SK-N-SH (cell line): ENCODE results near the gene ADGRD2. TPM values are rescaled to one million over a fixed set of nuclear protein-coding genes. Genes with fewer than 3 reads are reported as not detected.
A peak's percentile ranks its signal among the peaks of the same experiment; 100 is the strongest.

Experiments used
- CTCF ChIA-PET: fragments of 300-600, 350-600 bp; formaldehyde crosslinking; extraction: SDS; loops from one replicate; lab custom pipeline; 2021; lab: Yijun Ruan, JAX
- POLR2A ChIA-PET: fragments of 350-600 bp; sonication (Branson Sonifier 250); formaldehyde crosslinking; extraction: SDS; loops from one replicate; lab custom pipeline; 2020; ENCODE audit warnings: antibody characterized with exemption, inconsistent platforms; lab: Yijun Ruan, JAX
- DNase-seq: peaks from one replicate; pipeline ENCODE4 v3.0.0; 2012
- H2AFZ ChIP-seq: fragments of 200-600 bp; sonication (generic); 2 replicates; pipeline ENCODE4 v1.8.1; 2016; ENCODE audit warnings: antibody characterized with exemption, mild to moderate bottlenecking, low read depth
- H3F3A ChIP-seq: fragments of 200-600 bp; sonication (generic); replicated peaks from 2 replicates; pipeline ENCODE3; 2016; ENCODE audit warnings: antibody characterized with exemption, mild to moderate bottlenecking; ENCODE audit not compliant: insufficient read depth
- H3K27ac ChIP-seq, 2 experiments: fragments of 200-500 bp in 1 of 2; fragments of 200-600 bp in 1 of 2; sonication (Bioruptor generic) in 1 of 2; sonication (generic), shearing (Covaris generic) in 1 of 2; 2 replicates each; pipeline versions ENCODE4 v1.5.1 to v1.6.1; 2014 to 2016; ENCODE audit warnings: low read depth in 2 of 2, inconsistent platforms in 1 of 2, low read length in 1 of 2, mild to moderate bottlenecking in 1 of 2, mixed read lengths in 1 of 2
- H3K27me3 ChIP-seq: fragments of 200-600 bp; sonication (generic), shearing (Covaris generic); 2 replicates; pipeline ENCODE4 v1.6.1; 2016; ENCODE audit warnings: mixed run types; ENCODE audit not compliant: insufficient read depth
- H3K36me3 ChIP-seq, 2 experiments: fragments of 200-500 bp in 1 of 2; fragments of 200-600 bp in 1 of 2; sonication (Bioruptor generic) in 1 of 2; sonication (generic) in 1 of 2; replicated peaks in 1 of 2; 2 replicates each; pipeline versions ENCODE3 to v1.5.1; 2014 to 2016; ENCODE audit warnings: low read length in 1 of 2, mild to moderate bottlenecking in 1 of 2; ENCODE audit not compliant: insufficient read depth in 2 of 2, control insufficient read depth in 1 of 2
- H3K4me1 ChIP-seq, 2 experiments: fragments of 200-500 bp in 1 of 2; fragments of 200-600 bp in 1 of 2; sonication (Bioruptor generic) in 1 of 2; sonication (generic), shearing (Covaris generic) in 1 of 2; 2 replicates each; pipeline versions ENCODE4 v1.5.1 to v1.6.1; 2014 to 2016; ENCODE audit warnings: low read depth in 1 of 2, low read length in 1 of 2, mixed run types in 1 of 2; ENCODE audit not compliant: insufficient read depth in 2 of 2, control insufficient read depth in 1 of 2
- H3K4me2 ChIP-seq: fragments of 200-600 bp; sonication (generic), shearing (Covaris generic); 2 replicates; pipeline ENCODE4 v1.6.1; 2017; ENCODE audit warnings: mixed run types
- H3K4me3 ChIP-seq, 2 experiments: fragments of 200-500 bp in 1 of 2; fragments of 200-600 bp in 1 of 2; sonication (Bioruptor generic) in 1 of 2; sonication (generic), shearing (Covaris generic) in 1 of 2; 2 replicates each; pipeline versions ENCODE4 v1.5.1 to v1.8.1; 2014 to 2016; ENCODE audit warnings: low read depth in 2 of 2, inconsistent platforms in 1 of 2, low read length in 1 of 2, mild to moderate bottlenecking in 1 of 2, mixed read lengths in 1 of 2, moderate library complexity in 1 of 2
- H3K79me2 ChIP-seq: fragments of 200-600 bp; sonication (generic); 2 replicates; pipeline ENCODE4 v1.8.1; 2017; ENCODE audit warnings: mild to moderate bottlenecking; ENCODE audit not compliant: insufficient read depth
- H3K9ac ChIP-seq: fragments of 200-600 bp; sonication (generic); 2 replicates; pipeline ENCODE4 v1.6.1; 2017; ENCODE audit warnings: mixed run types
- H3K9me2 ChIP-seq: fragments of 200-600 bp; sonication (generic); 2 replicates; pipeline ENCODE4 v1.6.1; 2017; ENCODE audit warnings: mixed run types
- H3K9me3 ChIP-seq: fragments of 200-600 bp; sonication (generic); 2 replicates; pipeline ENCODE4 v1.6.1; 2017; ENCODE audit warnings: mixed run types, mild to moderate bottlenecking, moderate library complexity
- H4K20me1 ChIP-seq: fragments of 200-600 bp; sonication (generic); 2 replicates; pipeline ENCODE4 v1.6.1; 2017; ENCODE audit warnings: mild to moderate bottlenecking, mixed run types; ENCODE audit not compliant: insufficient read depth
- CHD2 ChIP-seq: fragments of 150-350 bp; IDR thresholded peaks from 2 replicates; pipeline ENCODE4 v1.6.1; 2018; ENCODE audit warnings: low read length; ENCODE audit not compliant: partially characterized antibody
- EZH2phosphoT487 ChIP-seq: fragments of 200-600 bp; sonication (generic); IDR thresholded peaks from 2 replicates; pipeline ENCODE4 v1.6.1; 2017; ENCODE audit warnings: low read depth, mixed run types, mild to moderate bottlenecking, antibody characterized with exemption, moderate library complexity, borderline replicate concordance
- FOXJ3 ChIP-seq: sonication (generic); formaldehyde crosslinking; IDR thresholded peaks from 2 replicates; pipeline ENCODE4 v1.5.1; 2020; ENCODE audit warnings: mild to moderate bottlenecking, missing genetic modification reagents
- FOXM1 ChIP-seq: IDR thresholded peaks from 2 replicates; pipeline ENCODE4 v1.4.0; 2012; ENCODE audit warnings: low read depth, mild to moderate bottlenecking
- GABPA ChIP-seq: IDR thresholded peaks from 2 replicates; pipeline ENCODE4 v1.4.0; 2012; ENCODE audit warnings: low read depth, mild to moderate bottlenecking
- JUND ChIP-seq: IDR thresholded peaks from 2 replicates; pipeline ENCODE4 v1.4.0; 2012
- MEF2A ChIP-seq: IDR thresholded peaks from 2 replicates; pipeline ENCODE4 v1.4.0; 2012; ENCODE audit warnings: low read depth, borderline replicate concordance
- MXI1 ChIP-seq: IDR thresholded peaks from 2 replicates; pipeline ENCODE4 v1.6.1; 2012; ENCODE audit warnings: mild to moderate bottlenecking, low read depth, low read length, improper control_type of control experiment
- NFIC ChIP-seq: IDR thresholded peaks from 2 replicates; pipeline ENCODE4 v1.4.0; 2012; ENCODE audit warnings: borderline replicate concordance
- NRF1 ChIP-seq: IDR thresholded peaks from 2 replicates; pipeline ENCODE4 v1.6.1; 2012; ENCODE audit warnings: low read depth, mild to moderate bottlenecking, low read length
- RAD21 ChIP-seq: IDR thresholded peaks from 2 replicates; pipeline ENCODE4 v1.6.1; 2012; ENCODE audit warnings: mild to moderate bottlenecking, low read length
- RCOR1 ChIP-seq: fragments of 150-350 bp; IDR thresholded peaks from 2 replicates; pipeline ENCODE4 v1.6.1; 2017; ENCODE audit warnings: antibody characterized with exemption, low read length
- RXRA ChIP-seq: IDR thresholded peaks from 2 replicates; pipeline ENCODE4 v1.4.0; 2012; ENCODE audit warnings: low read depth, mild to moderate bottlenecking, borderline replicate concordance
- SIN3A ChIP-seq: IDR thresholded peaks from 2 replicates; pipeline ENCODE4 v1.6.1; 2012; ENCODE audit warnings: low read depth, mild to moderate bottlenecking, low read length, moderate library complexity, borderline replicate concordance
- TAF1 ChIP-seq: IDR thresholded peaks from 2 replicates; pipeline ENCODE4 v1.6.1; 2012; ENCODE audit warnings: low read depth, mild to moderate bottlenecking, low read length, moderate library complexity, borderline replicate concordance
- TCF12 ChIP-seq: IDR thresholded peaks from 2 replicates; pipeline ENCODE4 v1.4.0; 2012
- YY1 ChIP-seq: IDR thresholded peaks from 2 replicates; pipeline ENCODE4 v1.4.0; 2012; ENCODE audit warnings: low read depth, mild to moderate bottlenecking
- WGBS: methylation state at CpG from one replicate; pipeline ENCODE4 v1.1.6; 2017; ENCODE audit warnings: low lambda C conversion rate; 5-methylcytosine and 5-hydroxymethylcytosine counted together
- polyA plus RNA-seq, 3 experiments: library from polyadenylated mRNA; depleted of rRNA; stranded (reverse); fragments of >200 nt; gene quantifications; 2 replicates each; pipeline ENCODE4 v1.2.3, GENCODE V29; 2012
- TF ChIP-seq, protein P1 (sequence below): IDR thresholded peaks from 2 replicates; pipeline ENCODE4 v1.6.1; 2012; ENCODE audit warnings: mild to moderate bottlenecking, low read depth, low read length, moderate library complexity
- TF ChIP-seq, protein P2 (sequence below): fragments of 200-600 bp; sonication (generic); IDR thresholded peaks from 2 replicates; pipeline ENCODE4 v1.6.1; 2017; ENCODE audit warnings: antibody characterized with exemption, mild to moderate bottlenecking, moderate library complexity
- TF ChIP-seq, protein P3 (sequence below): IDR thresholded peaks from 2 replicates; pipeline ENCODE4 v1.4.0; 2012; ENCODE audit warnings: low read depth, borderline replicate concordance

ADGRD2 gene
- polyA plus RNA-seq, 1 of the 3 experiments (the other 2 are of a cell fraction) = 0.05 TPM

DNA sequence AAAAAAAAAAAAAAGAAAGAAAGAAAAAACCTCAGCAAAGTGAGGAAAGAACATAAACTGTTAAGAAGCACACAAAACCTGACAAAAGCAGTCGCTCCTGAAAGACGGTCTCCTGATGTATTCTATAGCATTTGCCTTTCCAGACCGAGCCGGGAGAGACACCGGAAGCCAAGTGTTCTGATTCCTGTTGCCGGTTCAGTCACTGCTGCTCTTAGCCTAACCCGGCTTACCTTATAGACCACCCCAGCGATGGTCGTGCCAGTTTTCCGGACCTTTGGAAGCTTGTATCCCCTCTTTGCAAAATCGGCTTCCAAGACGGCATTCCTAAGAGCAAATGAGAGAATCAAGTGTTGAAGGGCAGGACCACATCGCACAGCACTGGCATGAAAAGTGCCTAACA lies 35.6 kb upstream of the ADGRD2 start:
- no peaks in the 10 kb centered on the region for H3K9me2 ChIP-seq

DNA sequence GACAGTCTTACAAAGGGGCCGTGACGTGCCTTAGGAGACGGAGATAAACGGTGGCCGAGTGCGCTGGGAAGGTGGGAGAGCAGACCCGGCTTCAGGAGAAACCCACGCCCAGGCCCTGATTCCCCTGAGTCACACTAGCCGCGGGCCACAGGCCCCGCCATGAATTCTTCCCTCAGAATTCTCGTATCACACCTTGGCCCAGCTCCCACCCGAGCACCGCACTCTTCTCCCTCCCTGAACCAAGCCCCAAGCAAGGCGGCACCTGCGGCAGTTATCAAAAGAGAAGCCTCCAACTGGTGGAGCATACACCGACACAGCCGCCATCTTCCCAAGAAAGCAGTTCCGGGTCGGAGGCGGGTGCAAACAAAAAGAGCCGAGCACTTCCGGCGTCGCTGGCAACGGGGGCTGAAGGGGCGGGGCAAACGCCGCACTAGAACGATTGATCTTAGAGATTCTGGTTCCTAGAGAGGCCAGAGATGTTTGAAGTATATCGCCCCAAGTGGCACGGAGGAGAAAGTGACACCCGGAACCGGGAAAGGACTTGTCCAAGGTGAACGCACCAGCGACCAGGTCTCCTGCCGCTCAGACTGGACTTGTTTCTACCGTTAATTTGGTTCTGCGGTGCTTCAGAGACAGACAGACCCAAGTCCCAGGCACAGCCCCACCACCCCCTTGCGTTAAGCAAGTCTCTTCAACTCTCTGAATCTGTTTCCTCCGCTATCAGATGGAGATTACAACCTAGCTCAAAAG lies 35.0 kb upstream of the ADGRD2 start, which contains the start of gene PSMB7:
Gene PSMB7, minus strand, starts transcription at position 341 of the 750 bp plus-strand sequence. Its CDS starts 17 bp downstream, at position 324.
- Histone ChIP-seq H3F3A (peaks cover 38% of the 10 kb centered on the region), H3K27ac (peak within 1 kb of the TSS; percentile 56 to 76), H4K20me1 (no peaks in the 10 kb centered on the region), H3K36me3 (peaks cover 36 to 39% of the 10 kb centered on the region in 2 experiments), H3K27me3 (no peaks in the 10 kb centered on the region), H3K9ac (peak within 1 kb of the TSS; percentile 83), H3K9me3 (no peaks in the 10 kb centered on the region), H3K79me2 (peaks cover 37% of the 10 kb centered on the region), H3K4me2 (peak within 1 kb of the TSS; percentile 80), H3K4me1 (peaks cover 11 to 37% of the 10 kb centered on the region in 2 experiments), H2AFZ (no peak within 1 kb of the TSS), H3K9me2 (no peaks in the 10 kb centered on the region), H3K4me3 (peak within 1 kb of the TSS; percentile 94 to 99)
- DNase-seq = peak; percentile 92
- WGBS = 6% methylated on average over 39 of the region's 41 CpGs
- ChIA-PET CTCF (interaction anchor here (0.7 to 7.4 kb wide), 10 partner anchors 9 to 143 kb away, joined by 3 to 173 read pairs (median 4); no protein-coding TSS in a partner anchor), POLR2A (no interaction called here)
- peak; percentile 79; the same call in 1 of the 2 replicates for TF ChIP-seq MXI1
- TF ChIP-seq GABPA = peak; percentile 99
- peak; percentile 70; the same call in 1 of the 2 replicates for TF ChIP-seq NFIC
- TF ChIP-seq NRF1 = no peak
- TF ChIP-seq JUND = no peak
- TF ChIP-seq RCOR1 = peak; percentile 78
- no peak for TF ChIP-seq FOXM1
- no peak for TF ChIP-seq RAD21
- peak; percentile 92 for TF ChIP-seq TAF1
- no peak for TF ChIP-seq MEF2A
- TF ChIP-seq FOXJ3 (CRISPR knock-in tag) = no peak
- TF ChIP-seq, protein P1, sequence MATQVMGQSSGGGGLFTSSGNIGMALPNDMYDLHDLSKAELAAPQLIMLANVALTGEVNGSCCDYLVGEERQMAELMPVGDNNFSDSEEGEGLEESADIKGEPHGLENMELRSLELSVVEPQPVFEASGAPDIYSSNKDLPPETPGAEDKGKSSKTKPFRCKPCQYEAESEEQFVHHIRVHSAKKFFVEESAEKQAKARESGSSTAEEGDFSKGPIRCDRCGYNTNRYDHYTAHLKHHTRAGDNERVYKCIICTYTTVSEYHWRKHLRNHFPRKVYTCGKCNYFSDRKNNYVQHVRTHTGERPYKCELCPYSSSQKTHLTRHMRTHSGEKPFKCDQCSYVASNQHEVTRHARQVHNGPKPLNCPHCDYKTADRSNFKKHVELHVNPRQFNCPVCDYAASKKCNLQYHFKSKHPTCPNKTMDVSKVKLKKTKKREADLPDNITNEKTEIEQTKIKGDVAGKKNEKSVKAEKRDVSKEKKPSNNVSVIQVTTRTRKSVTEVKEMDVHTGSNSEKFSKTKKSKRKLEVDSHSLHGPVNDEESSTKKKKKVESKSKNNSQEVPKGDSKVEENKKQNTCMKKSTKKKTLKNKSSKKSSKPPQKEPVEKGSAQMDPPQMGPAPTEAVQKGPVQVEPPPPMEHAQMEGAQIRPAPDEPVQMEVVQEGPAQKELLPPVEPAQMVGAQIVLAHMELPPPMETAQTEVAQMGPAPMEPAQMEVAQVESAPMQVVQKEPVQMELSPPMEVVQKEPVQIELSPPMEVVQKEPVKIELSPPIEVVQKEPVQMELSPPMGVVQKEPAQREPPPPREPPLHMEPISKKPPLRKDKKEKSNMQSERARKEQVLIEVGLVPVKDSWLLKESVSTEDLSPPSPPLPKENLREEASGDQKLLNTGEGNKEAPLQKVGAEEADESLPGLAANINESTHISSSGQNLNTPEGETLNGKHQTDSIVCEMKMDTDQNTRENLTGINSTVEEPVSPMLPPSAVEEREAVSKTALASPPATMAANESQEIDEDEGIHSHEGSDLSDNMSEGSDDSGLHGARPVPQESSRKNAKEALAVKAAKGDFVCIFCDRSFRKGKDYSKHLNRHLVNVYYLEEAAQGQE = peak; percentile 79

More for the DNA sequence above, 35.6 kb upstream of the ADGRD2 start:
- peak overlapping the region; percentile 94 to 99 for H3K4me3 ChIP-seq
- H3K9ac ChIP-seq = peak overlapping the region; percentile 83
- no peak for TF ChIP-seq RCOR1
- TF ChIP-seq JUND = no peak
- TF ChIP-seq TCF12 = no peak
- no peak for TF ChIP-seq CHD2
- TF ChIP-seq, protein P2, sequence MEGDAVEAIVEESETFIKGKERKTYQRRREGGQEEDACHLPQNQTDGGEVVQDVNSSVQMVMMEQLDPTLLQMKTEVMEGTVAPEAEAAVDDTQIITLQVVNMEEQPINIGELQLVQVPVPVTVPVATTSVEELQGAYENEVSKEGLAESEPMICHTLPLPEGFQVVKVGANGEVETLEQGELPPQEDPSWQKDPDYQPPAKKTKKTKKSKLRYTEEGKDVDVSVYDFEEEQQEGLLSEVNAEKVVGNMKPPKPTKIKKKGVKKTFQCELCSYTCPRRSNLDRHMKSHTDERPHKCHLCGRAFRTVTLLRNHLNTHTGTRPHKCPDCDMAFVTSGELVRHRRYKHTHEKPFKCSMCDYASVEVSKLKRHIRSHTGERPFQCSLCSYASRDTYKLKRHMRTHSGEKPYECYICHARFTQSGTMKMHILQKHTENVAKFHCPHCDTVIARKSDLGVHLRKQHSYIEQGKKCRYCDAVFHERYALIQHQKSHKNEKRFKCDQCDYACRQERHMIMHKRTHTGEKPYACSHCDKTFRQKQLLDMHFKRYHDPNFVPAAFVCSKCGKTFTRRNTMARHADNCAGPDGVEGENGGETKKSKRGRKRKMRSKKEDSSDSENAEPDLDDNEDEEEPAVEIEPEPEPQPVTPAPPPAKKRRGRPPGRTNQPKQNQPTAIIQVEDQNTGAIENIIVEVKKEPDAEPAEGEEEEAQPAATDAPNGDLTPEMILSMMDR = no peak
- no peak for TF ChIP-seq RXRA
- no peak for TF ChIP-seq FOXJ3 (CRISPR knock-in tag)
- no peak for TF ChIP-seq EZH2phosphoT487
- TF ChIP-seq YY1 = no peak
- TF ChIP-seq, protein P3, sequence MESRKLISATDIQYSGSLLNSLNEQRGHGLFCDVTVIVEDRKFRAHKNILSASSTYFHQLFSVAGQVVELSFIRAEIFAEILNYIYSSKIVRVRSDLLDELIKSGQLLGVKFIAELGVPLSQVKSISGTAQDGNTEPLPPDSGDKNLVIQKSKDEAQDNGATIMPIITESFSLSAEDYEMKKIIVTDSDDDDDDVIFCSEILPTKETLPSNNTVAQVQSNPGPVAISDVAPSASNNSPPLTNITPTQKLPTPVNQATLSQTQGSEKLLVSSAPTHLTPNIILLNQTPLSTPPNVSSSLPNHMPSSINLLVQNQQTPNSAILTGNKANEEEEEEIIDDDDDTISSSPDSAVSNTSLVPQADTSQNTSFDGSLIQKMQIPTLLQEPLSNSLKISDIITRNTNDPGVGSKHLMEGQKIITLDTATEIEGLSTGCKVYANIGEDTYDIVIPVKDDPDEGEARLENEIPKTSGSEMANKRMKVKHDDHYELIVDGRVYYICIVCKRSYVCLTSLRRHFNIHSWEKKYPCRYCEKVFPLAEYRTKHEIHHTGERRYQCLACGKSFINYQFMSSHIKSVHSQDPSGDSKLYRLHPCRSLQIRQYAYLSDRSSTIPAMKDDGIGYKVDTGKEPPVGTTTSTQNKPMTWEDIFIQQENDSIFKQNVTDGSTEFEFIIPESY = no peak
- TF ChIP-seq SIN3A = no peak
- peaks cover 41 to 45% of the 10 kb centered on the region in 2 experiments for H3K36me3 ChIP-seq
- peak overlapping the region; percentile 56 to 76 for H3K27ac ChIP-seq
- H3F3A ChIP-seq = peaks cover 40% of the 10 kb centered on the region
- H3K4me1 ChIP-seq = peaks cover 8 to 43% of the 10 kb centered on the region in 2 experiments
- H4K20me1 ChIP-seq = no peaks in the 10 kb centered on the region
- no peak overlapping the region for H2AFZ ChIP-seq
- peak overlapping the region; percentile 80 for H3K4me2 ChIP-seq
- H3K79me2 ChIP-seq = peaks cover 43% of the 10 kb centered on the region
- no peaks in the 10 kb centered on the region for H3K27me3 ChIP-seq
- ChIA-PET CTCF (interaction anchor here (0.8 to 1.6 kb wide), 7 partner anchors 10 to 125 kb away, joined by 3 to 11 read pairs (median 4); no protein-coding TSS in a partner anchor), POLR2A (no interaction called here)
- no peaks in the 10 kb centered on the region for H3K9me3 ChIP-seq
- no peak for DNase-seq
- WGBS = 6% methylated on average over 13 of the region's 13 CpGs
